ENCODE measurements around the gene IGFL3. TPM values are rescaled to one million over a fixed set of nuclear protein-coding genes. Genes with fewer than 3 reads are reported as not detected.

Gene IGFL3
- polyA plus RNA-seq, 1 donor from 2014 or later, result not detected

- Histone ChIP-seq H3K36me3 (ENCODE audit: insufficient read depth, low read length) (no peaks in the 10 kb centered on the region), H2AFZ (ENCODE audit: low read depth, low read length) (no peak overlapping the region), H3K9ac (ENCODE audit: low read length) (no peak overlapping the region), H4K20me1 (ENCODE audit: insufficient read depth) (no peaks in the 10 kb centered on the region), H3K27me3 (ENCODE audit: insufficient read depth, low read depth, low read length) (no peaks in the 10 kb centered on the region), H3K4me3 (ENCODE audit: low read length) (no peak overlapping the region), H3F3A (ENCODE audit: insufficient read depth, low read length, poor library complexity, severe bottlenecking) (no peaks in the 10 kb centered on the region), H3K79me2 (replicated peaks; ENCODE audit: insufficient read depth, low read length) (no peaks in the 10 kb centered on the region), H3K4me2 (ENCODE audit: low read length) (no peak overlapping the region), H3K9me2 (ENCODE audit: insufficient read depth, low read length) (no peaks in the 10 kb centered on the region), H3K27ac (ENCODE audit: low read length) (no peak overlapping the region), H3K9me3 (ENCODE audit: low read length) (no peaks in the 10 kb centered on the region)
- TF ChIP-seq EP300 (conservative IDR thresholded peaks at IDR 0.05; ENCODE audit: poor library complexity, severe bottlenecking), result no peak
- no peak for TF ChIP-seq POLR2AphosphoS5 (IDR thresholded peaks at IDR 0.05)
- no peak for TF ChIP-seq SMC3 (conservative IDR thresholded peaks at IDR 0.05; ENCODE audit: poor library complexity)
- TF ChIP-seq EZH2 (IDR thresholded peaks at IDR 0.05; ENCODE audit: borderline replicate concordance, insufficient read depth, low read length, poor library complexity, severe bottlenecking), result no peak
- no peak for TF ChIP-seq MXI1 (conservative IDR thresholded peaks at IDR 0.05; ENCODE audit: poor library complexity, severe bottlenecking)
- TF ChIP-seq CTCF (IDR thresholded peaks at IDR 0.05; ENCODE audit: poor library complexity, severe bottlenecking), result no peak
- no peak for TF ChIP-seq REST (IDR thresholded peaks at IDR 0.05; ENCODE audit: borderline replicate concordance)
- no peak for TF ChIP-seq TAF1 (IDR thresholded peaks at IDR 0.05; ENCODE audit: low read depth)
- TF ChIP-seq RAD21 (conservative IDR thresholded peaks at IDR 0.05), result no peak
These were observed 30.7 kb upstream of the IGFL3 start for GRCh38 chr19:46155237-46155636.

- Histone ChIP-seq H3K4me3 (ENCODE audit: low read length) (no peak overlapping the region), H3K9me2 (ENCODE audit: insufficient read depth, low read length) (no peaks in the 10 kb centered on the region), H2AFZ (ENCODE audit: low read depth, low read length) (no peak overlapping the region), H3K79me2 (replicated peaks; ENCODE audit: insufficient read depth, low read length) (no peaks in the 10 kb centered on the region), H3K27me3 (ENCODE audit: insufficient read depth, low read depth, low read length) (no peaks in the 10 kb centered on the region), H3K27ac (ENCODE audit: low read length) (no peak overlapping the region), H3K4me2 (ENCODE audit: low read length) (no peak overlapping the region), H4K20me1 (ENCODE audit: insufficient read depth) (no peaks in the 10 kb centered on the region), H3K36me3 (ENCODE audit: insufficient read depth, low read length) (no peaks in the 10 kb centered on the region), H3F3A (ENCODE audit: insufficient read depth, low read length, poor library complexity, severe bottlenecking) (no peaks in the 10 kb centered on the region), H3K9me3 (ENCODE audit: low read length) (no peaks in the 10 kb centered on the region), H3K9ac (ENCODE audit: low read length) (no peak overlapping the region)
- no peak for TF ChIP-seq EP300 (conservative IDR thresholded peaks at IDR 0.05; ENCODE audit: poor library complexity, severe bottlenecking)
- TF ChIP-seq CTCF (IDR thresholded peaks at IDR 0.05; ENCODE audit: poor library complexity, severe bottlenecking), result no peak
- no peak for TF ChIP-seq TAF1 (IDR thresholded peaks at IDR 0.05; ENCODE audit: low read depth)
- no peak for TF ChIP-seq MXI1 (conservative IDR thresholded peaks at IDR 0.05; ENCODE audit: poor library complexity, severe bottlenecking)
- no peak for TF ChIP-seq REST (IDR thresholded peaks at IDR 0.05; ENCODE audit: borderline replicate concordance)
- TF ChIP-seq EZH2 (IDR thresholded peaks at IDR 0.05; ENCODE audit: borderline replicate concordance, insufficient read depth, low read length, poor library complexity, severe bottlenecking), result no peak
- TF ChIP-seq RAD21 (conservative IDR thresholded peaks at IDR 0.05), result no peak
- TF ChIP-seq POLR2AphosphoS5 (IDR thresholded peaks at IDR 0.05), result no peak
- no peak for TF ChIP-seq SMC3 (conservative IDR thresholded peaks at IDR 0.05; ENCODE audit: poor library complexity)
These were observed 26.1 kb upstream of the IGFL3 start for GRCh38 chr19:46150606-46151005.
